HepG2 (cell line): ENCODE measurements around the gene CUL7. TPM values are rescaled to one million over a fixed set of nuclear protein-coding genes. Genes with fewer than 3 reads are reported as not detected.

Experiments
- EED ChIP-seq: sonication (generic); formaldehyde crosslinking; IDR thresholded peaks from 2 replicates; pipeline ENCODE4 v1.5.0; 2020; ENCODE audit warnings: mild to moderate bottlenecking, missing genetic modification reagents
- FOXK1 ChIP-seq: sonication (generic); formaldehyde crosslinking; IDR thresholded peaks from 2 replicates; pipeline ENCODE4 v1.4.0; 2020; ENCODE audit warnings: low read depth, missing genetic modification reagents, borderline replicate concordance
- HNF4G ChIP-seq, 2 experiments: sonication (generic) in 1 of 2; formaldehyde crosslinking in 1 of 2; IDR thresholded peaks; 2 replicates each; pipeline versions ENCODE4 v1.4.0 to v1.6.1; 2011 to 2020; ENCODE audit warnings: borderline replicate concordance in 2 of 2, low read depth in 2 of 2, mild to moderate bottlenecking in 2 of 2, low read length in 1 of 2, missing genetic modification reagents in 1 of 2, moderate library complexity in 1 of 2
- MED1 ChIP-seq: sonication (generic); formaldehyde crosslinking; IDR thresholded peaks from 2 replicates; pipeline ENCODE4 v1.4.0; 2020; ENCODE audit warnings: missing genetic modification reagents
- PAWR ChIP-seq: sonication (generic); formaldehyde crosslinking; IDR thresholded peaks from 2 replicates; pipeline ENCODE4 v1.4.0; 2020; ENCODE audit warnings: missing genetic modification reagents, mild to moderate bottlenecking, borderline replicate concordance
- RNF2 ChIP-seq: fragments of 450-650 bp; conservative IDR thresholded peaks from 2 replicates; pipeline ENCODE4 v1.6.1; 2016; ENCODE audit warnings: low read depth
- SATB2 ChIP-seq: sonication (generic); formaldehyde crosslinking; IDR thresholded peaks from 2 replicates; pipeline ENCODE4 v1.5.0; 2020; ENCODE audit warnings: missing genetic modification reagents
- SNRNP70 ChIP-seq: fragments of 200-400 bp; formaldehyde crosslinking; IDR thresholded peaks from 2 replicates; pipeline ENCODE4 v1.6.1; 2017; ENCODE audit warnings: mild to moderate bottlenecking, low read depth, low read length, moderate library complexity
- SRF ChIP-seq: IDR thresholded peaks from 2 replicates; pipeline ENCODE4 v1.6.1; 2011; ENCODE audit warnings: mild to moderate bottlenecking, low read depth, low read length, moderate library complexity
- TAF15 ChIP-seq: fragments of 200-400 bp; formaldehyde crosslinking; IDR thresholded peaks from one replicate; pipeline ENCODE4 v1.6.1; 2018; ENCODE audit warnings: mild to moderate bottlenecking, low read depth, low read length; ENCODE audit not compliant: poor library complexity, severe bottlenecking
- ZBTB33 ChIP-seq: sonication (generic); formaldehyde crosslinking; IDR thresholded peaks from 2 replicates; pipeline ENCODE4 v1.4.0; 2020; ENCODE audit warnings: missing genetic modification reagents
- ZNF180 ChIP-seq: sonication (generic); formaldehyde crosslinking; IDR thresholded peaks from 2 replicates; pipeline ENCODE4 v1.4.0; 2020; ENCODE audit warnings: low read depth, missing genetic modification reagents, borderline replicate concordance
- ZNF264 ChIP-seq: sonication (generic); formaldehyde crosslinking; IDR thresholded peaks from 2 replicates; pipeline ENCODE4 v1.4.0; 2020; ENCODE audit warnings: missing genetic modification reagents
- ZNF335 ChIP-seq: sonication (generic); formaldehyde crosslinking; IDR thresholded peaks from 2 replicates; pipeline ENCODE4 v1.4.0; 2020; ENCODE audit warnings: missing genetic modification reagents
- ZNF383 ChIP-seq: sonication (generic); formaldehyde crosslinking; IDR thresholded peaks from 2 replicates; pipeline ENCODE4 v1.4.0; 2020; ENCODE audit warnings: missing genetic modification reagents, mild to moderate bottlenecking, borderline replicate concordance
- ZNF768 ChIP-seq: sonication (generic); formaldehyde crosslinking; IDR thresholded peaks from 2 replicates; pipeline ENCODE4 v1.4.0; 2020; ENCODE audit warnings: missing genetic modification reagents
- polyA plus RNA-seq, 8 experiments: library from polyadenylated mRNA; depleted of rRNA in 3 of 8; stranded (reverse) in 7 of 8; unstranded in 1 of 8; fragments of >200 nt; fragmentation: Illumina TruSeq in 4 of 8; extraction: Trizol in 4 of 8; gene quantifications; 2 replicates each; pipeline versions ENCODE4 v1.2.1 to v1.2.3, GENCODE V29; 2011 to 2016; ENCODE audit warnings: low read depth in 4 of 8, missing spikeins in 1 of 8, mixed read lengths in 1 of 8; ENCODE audit not compliant: insufficient read depth in 1 of 8
- total RNA-seq, 5 experiments: library from RNA; depleted of rRNA; stranded (reverse); fragments of >200 nt; fragmentation: Illumina TruSeq; extraction: Trizol; gene quantifications; 2 replicates each; pipeline ENCODE4 v1.2.3, GENCODE V29; 2016; ENCODE audit warnings: low read depth in 1 of 5
- TF ChIP-seq, protein P1 (sequence below): IDR thresholded peaks from 2 replicates; pipeline ENCODE4 v1.6.1; 2016; ENCODE audit warnings: low read depth
- TF ChIP-seq, protein P2 (sequence below): sonication (generic); formaldehyde crosslinking; IDR thresholded peaks from 2 replicates; pipeline ENCODE4 v1.9.0; 2021; ENCODE audit warnings: missing genetic modification reagents, borderline replicate concordance

The CUL7 gene
- total and polyA plus RNA-seq, 2 of the 13 experiments (the other 11 are each of a cell fraction or from before 2014, with no cell fraction given) = 32.0 to 60.7 TPM

DNA sequence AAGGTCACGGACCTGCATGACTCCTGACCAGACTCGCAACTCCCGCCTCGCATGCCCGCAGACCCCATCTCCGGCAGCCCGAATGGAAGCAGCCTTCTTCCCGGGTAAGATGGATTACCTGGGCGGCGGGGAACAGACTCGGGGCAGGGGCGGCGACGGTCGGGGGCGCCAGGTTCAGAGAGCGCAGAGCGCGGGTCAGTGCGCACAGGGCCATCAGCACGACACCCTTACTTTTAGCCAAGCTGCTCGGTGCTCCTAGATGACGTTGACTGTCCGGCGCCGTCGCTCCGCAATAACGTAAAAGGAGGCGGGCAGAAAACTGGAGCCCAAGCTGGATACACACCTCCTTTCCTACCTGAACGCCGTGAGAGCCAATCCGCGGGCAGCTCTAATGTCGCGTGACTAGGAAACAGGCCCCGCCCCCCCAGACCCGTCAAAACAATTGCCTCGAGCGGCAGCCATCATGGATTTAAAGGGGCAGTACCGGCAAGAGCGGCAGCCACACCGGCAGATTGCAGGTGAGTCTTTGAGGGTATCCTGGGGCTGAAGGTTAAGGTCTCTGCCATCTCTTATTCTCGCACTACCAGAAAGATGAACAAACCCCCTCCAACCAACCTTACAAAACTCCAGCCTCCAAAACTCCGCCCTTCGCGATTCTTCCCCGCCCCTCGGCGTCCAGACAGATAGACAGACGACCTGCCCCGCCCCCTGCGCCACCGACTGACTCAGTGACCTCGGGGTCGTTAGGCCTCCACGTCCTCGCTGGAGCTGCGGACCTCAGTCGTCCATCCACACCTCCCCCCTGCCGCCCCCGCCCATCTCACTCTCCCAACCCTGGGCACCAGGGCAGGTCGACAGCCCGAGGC, 5.8 kb upstream of the CUL7 start, which contains the start of the genes KLC4 and MRPL2 (continued):
- TF ChIP-seq, protein P1, sequence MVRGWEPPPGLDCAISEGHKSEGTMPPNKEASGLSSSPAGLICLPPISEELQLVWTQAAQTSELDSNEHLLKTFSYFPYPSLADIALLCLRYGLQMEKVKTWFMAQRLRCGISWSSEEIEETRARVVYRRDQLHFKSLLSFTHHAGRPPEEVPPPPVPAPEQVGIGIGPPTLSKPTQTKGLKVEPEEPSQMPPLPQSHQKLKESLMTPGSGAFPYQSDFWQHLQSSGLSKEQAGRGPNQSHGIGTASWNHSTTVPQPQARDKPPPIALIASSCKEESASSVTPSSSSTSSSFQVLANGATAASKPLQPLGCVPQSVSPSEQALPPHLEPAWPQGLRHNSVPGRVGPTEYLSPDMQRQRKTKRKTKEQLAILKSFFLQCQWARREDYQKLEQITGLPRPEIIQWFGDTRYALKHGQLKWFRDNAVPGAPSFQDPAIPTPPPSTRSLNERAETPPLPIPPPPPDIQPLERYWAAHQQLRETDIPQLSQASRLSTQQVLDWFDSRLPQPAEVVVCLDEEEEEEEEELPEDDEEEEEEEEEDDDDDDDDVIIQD (CRISPR knock-in tag) = 0 out of 2 replicates have a peak, but pooled peaks have one; percentile 34
- TF ChIP-seq FOXK1 (peak; percentile 98), MED1 (0 out of 2 replicates have a peak, but pooled peaks have one; percentile 15), SNRNP70 (no peak), ZBTB33 (CRISPR knock-in tag) (no peak), ZNF180 (CRISPR knock-in tag) (no peak), ZNF264 (CRISPR knock-in tag) (0 out of 2 replicates have a peak, but pooled peaks have one; percentile 23), PAWR (CRISPR knock-in tag) (no peak), RNF2 (no peak), HNF4G (IDR thresholded peaks at IDR 0.05; ENCODE audit: borderline replicate concordance, low read depth, low read length) (peak; percentile 51; the same call in 1 of the 2 replicates), HNF4G (CRISPR knock-in tag; IDR thresholded peaks at IDR 0.05; ENCODE audit: borderline replicate concordance, low read depth) (no peak), TAF15 (no peak), SATB2 (no peak; the same call in 1 of the 2 replicates), SRF (peak; percentile 80), ZNF335 (CRISPR knock-in tag) (peak; percentile 82; the same call in 1 of the 2 replicates), EED (CRISPR knock-in tag) (no peak; the same call in 1 of the 2 replicates), ZNF768 (CRISPR knock-in tag) (peak; percentile 87), ZNF383 (CRISPR knock-in tag) (no peak)
- TF ChIP-seq, protein P2, sequence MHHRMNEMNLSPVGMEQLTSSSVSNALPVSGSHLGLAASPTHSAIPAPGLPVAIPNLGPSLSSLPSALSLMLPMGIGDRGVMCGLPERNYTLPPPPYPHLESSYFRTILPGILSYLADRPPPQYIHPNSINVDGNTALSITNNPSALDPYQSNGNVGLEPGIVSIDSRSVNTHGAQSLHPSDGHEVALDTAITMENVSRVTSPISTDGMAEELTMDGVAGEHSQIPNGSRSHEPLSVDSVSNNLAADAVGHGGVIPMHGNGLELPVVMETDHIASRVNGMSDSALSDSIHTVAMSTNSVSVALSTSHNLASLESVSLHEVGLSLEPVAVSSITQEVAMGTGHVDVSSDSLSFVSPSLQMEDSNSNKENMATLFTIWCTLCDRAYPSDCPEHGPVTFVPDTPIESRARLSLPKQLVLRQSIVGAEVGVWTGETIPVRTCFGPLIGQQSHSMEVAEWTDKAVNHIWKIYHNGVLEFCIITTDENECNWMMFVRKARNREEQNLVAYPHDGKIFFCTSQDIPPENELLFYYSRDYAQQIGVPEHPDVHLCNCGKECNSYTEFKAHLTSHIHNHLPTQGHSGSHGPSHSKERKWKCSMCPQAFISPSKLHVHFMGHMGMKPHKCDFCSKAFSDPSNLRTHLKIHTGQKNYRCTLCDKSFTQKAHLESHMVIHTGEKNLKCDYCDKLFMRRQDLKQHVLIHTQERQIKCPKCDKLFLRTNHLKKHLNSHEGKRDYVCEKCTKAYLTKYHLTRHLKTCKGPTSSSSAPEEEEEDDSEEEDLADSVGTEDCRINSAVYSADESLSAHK (CRISPR knock-in tag) = no peak
